Sciatic nerve (tissue), 2 donors: ENCODE results near the gene HMGCS2. TPM values are rescaled to one million over a fixed set of nuclear protein-coding genes. Genes with fewer than 3 reads are reported as not detected.

ENCODE experiments used
- ATAC-seq: fragments of 200-7000 bp; cut with Tn5 transposase; one replicate; pipeline ENCODE4 v1.9.1; 2020; ENCODE audit warnings: mild to moderate bottlenecking, moderate library complexity
- DNase-seq: peaks from one replicate; pipeline ENCODE4 v3.0.0-alpha.2; 2020; ENCODE audit warnings: low spot score
- intact Hi-C: fragments of 100-400 bp; cut with DNase I; formaldehyde crosslinking; loops from one replicate; pipeline ENCODE4 v1.14.2; 2022
- total RNA-seq: library from RNA; stranded (reverse); fragmentation: NEBNext Ultra II Directional; extraction: Animal tissue kit (Norgen Biotek cat#: 25700); gene quantifications from one replicate; pipeline ENCODE4 v1.2.1, GENCODE V29; 2021
- donor health status: DM: no; HTN: no; CAD: no.
- donor health status: DM: no; HTN: no; CAD: no.

Gene HMGCS2
- total RNA-seq, 1 donor from 2014 or later: not detected

DNA sequence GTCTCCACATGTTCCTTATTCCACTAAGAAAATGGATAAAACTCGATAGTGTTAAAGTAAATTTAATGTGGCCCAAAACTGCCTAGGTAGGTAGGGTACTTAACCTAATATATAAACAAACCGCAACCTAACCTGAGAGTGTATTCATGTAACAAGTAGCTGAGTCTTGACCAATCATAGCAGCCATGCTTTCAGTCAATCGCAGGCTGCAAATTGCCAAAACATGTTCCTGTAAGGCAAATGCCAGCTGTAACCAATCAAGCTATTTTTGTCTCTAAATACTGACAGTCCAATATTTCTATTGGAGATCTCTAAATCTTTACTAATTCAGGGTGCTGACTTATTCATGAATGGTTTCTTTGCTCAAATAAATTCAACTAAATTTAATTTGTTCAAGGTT is 3.1 kb upstream of the HMGCS2 start:
- intact Hi-C loops: no loop called here
- ATAC-seq: no peak
- no peak for DNase-seq

DNA sequence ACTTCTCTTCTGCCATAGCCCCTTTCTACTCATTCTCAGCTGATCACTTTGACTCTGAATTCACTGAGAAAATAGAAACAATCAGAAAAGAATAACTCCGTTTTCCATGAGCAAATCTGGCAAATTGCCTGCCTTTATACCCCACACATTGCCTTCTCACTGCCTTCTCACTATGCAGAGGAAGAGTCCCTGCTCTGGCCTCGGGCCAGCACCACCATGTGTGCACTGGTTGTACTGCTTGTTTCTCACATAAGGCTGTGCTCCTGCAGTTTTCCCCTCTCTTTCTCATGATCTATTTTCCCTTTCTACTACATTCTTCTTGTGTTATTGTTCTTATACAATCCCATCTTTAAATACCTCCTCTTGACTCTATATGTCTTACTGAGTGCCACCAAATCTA is 2.3 kb upstream of the HMGCS2 start:
- no peak for ATAC-seq
- intact Hi-C loops: no loop called here
- DNase-seq: no peak

DNA sequence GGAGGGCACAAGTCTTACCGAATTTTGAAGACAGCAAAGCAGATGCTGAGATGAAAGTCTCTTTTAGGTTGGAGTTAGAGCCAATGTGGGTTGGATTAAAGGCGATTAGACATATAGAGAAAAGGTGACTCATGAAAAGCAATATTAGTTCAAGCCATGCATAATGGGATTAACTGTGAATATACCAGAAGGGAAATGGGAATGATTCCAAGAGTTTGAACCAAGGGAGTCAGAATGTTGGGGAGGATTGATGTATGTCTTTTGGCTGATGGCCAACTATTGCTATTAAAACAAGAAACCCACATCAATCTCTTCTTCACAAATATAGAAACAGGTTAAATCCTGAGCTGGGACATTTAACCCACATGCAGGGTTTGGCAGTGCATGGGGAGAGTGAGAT is 1.2 kb downstream of the HMGCS2 start:
- DNase-seq: no peak
- ATAC-seq: no peak
- intact Hi-C loops: no loop called here

DNA sequence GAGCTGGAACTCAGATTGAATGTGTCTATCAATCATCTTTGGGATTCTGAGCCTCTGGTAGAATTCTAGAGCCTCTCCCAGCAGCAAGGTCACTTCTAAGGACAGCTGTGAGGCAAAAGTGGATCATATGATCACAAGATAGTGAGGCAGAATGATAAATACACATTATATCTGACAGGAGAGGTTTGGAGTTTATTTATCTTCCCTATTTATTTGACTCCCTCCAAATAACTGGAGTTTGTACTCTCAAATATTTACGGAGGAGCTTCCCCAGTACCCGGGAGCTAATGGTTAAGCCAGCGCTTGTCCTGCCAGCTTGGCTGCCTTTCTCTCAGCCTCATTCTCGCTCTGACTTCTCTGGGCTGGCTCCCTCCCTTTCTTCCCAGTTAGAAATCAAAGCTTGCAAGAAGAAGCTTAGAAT is 2.3 kb downstream of the HMGCS2 start:
- ATAC-seq (peak; percentile 50), DNase-seq (no peak)
- intact Hi-C loops: no loop called here

DNA sequence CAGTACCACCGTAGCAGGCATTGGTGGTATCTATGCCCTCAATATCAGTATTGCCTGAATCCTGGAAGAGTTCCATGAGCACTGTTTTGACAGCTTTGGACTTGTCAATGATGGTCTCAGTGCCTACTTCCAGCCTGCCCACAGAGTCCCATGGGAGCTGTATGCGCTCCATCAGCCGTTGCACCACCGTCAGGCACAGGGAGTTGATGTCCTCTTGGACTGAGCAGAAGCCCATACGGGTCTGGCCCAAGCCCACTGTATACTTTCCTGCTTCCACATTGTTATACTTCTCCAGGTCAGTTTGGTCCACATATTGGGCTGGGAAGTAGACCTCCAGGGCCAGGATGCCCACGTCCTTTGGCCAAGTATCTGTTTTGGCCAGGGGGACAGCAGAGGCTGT is 4.5 kb downstream of the HMGCS2 start:
- no peak for DNase-seq
- ATAC-seq: no peak
- intact Hi-C loops: no loop called here

DNA sequence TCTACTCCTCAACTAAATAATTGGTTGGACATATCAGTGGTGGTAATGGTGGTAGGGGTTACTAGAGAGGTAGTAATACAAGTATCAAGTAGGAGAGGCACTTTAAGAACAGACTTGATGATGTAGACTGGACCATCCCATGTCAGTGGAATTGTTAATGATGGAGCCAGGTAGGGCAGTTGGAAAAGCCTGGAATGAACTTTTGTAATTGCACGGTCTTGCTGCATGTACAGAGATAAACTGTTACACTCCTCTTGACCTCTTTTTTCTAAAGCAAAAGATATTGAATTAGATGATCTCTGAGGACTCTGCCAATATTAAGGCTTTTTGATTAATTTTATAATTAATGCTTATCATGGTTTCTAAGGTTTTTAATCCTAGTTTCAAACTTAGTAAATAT is 5.8 kb downstream of the HMGCS2 start:
- intact Hi-C loops: no loop called here
- DNase-seq: no peak
- no peak for ATAC-seq

DNA sequence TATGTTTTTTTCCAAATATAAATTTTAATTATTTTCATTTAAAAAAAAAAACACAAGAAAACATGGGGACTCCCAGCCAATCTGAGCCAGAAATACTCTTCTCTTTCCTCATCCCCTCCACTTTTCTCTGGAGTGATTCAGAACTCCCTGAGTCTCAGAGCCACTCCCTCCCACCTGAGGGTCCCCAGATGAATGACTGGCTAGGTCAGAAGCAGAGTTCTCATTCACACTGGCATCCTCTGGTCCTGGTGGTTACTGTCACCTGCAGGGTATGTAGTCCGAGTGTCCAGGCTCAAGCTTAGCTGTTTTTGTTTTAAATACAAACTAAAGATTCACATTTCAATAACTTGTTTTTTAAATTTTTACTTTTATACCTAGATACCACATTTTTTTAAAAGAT is 6.3 kb downstream of the HMGCS2 start:
- DNase-seq (no peak), ATAC-seq (no peak)
- intact Hi-C loops: no loop called here

DNA sequence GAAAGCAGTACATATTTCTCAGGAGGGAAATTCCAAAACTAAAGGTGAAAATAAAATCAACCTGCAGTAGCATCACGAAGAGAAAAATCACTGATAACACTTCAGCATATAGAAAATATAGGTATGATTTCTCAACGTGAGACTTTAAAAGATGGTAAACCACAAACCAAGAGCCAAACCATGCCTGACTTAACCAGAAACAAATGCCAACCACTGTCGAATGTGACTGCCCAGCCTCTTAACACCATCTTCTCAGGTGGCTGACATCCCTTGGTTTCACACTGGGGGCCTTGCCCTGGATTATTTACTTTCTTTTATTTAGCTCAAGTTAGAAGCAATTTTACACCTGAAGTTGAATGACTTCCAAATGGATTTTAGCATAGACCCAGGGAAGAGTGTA is 10.1 kb downstream of the HMGCS2 start:
- ATAC-seq (no peak), DNase-seq (no peak)
- intact Hi-C loops: loop anchor here (10.0 kb wide), 1 partner anchor 46 kb away; no protein-coding TSS in a partner anchor

DNA sequence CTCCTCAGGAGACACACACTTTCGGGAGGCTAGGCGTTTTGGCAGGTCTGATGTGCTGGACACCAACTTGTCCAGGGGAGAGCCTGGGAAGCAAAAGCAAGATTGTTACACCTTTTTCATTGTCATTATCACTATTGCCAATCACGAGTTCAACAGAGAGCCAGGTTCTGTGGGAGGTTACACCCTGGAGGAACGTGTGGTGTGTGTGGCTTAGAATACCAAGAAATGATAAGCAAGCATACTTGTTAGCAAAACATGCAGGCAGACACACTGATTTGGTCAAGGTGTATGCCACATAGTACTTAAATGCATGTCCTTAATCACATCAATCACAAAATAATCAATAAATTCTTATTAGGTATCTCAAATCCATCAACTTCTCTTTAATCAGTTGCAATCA is 16.1 kb downstream of the HMGCS2 start:
- no peak for DNase-seq
- intact Hi-C loops: loop anchor here (10.0 kb wide), 1 partner anchor 52 kb away; no protein-coding TSS in a partner anchor
- no peak for ATAC-seq

DNA sequence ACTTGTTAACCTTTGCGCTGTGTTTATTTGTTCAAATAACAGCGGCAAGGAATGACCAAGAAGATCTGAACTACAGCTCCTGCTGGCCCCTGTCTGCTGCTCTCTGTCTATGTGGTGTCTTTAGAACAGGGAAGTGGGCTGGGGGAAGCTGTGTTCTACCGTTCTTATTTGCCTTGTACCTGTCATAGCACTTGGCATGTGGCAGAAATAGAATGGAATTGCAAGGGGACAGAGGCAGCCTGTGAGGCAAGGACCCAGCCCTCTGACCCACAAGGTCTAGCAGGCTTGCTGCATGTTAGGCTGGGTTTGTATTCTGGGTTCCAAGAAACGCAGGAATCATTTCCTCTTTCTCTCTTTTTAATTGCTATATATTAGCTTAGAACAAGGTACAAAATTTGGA is 20.7 kb downstream of the HMGCS2 start:
- no peak for ATAC-seq
- DNase-seq: no peak
- intact Hi-C loops: no loop called here

DNA sequence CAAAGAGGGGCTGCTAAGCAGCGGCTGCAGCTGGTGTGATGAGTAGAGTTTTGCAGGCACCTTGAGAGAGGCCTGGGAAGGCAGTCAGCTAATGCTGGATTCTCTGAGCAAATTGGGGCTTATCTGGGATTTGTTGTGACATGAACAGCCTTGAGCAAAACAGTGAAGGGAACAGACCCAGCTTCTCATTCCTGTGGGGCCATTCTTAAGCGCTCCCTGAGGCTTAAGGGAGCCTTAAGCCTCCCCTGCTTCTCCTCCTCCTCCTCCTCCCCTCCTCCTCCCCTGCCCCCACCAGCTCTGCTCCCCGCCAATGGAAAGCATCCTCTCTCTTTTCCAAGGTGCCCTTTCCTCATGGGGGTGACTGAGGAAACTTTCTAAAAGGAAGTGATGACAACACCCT is 21.3 kb downstream of the HMGCS2 start:
- intact Hi-C loops: no loop called here
- no peak for DNase-seq
- ATAC-seq: no peak

DNA sequence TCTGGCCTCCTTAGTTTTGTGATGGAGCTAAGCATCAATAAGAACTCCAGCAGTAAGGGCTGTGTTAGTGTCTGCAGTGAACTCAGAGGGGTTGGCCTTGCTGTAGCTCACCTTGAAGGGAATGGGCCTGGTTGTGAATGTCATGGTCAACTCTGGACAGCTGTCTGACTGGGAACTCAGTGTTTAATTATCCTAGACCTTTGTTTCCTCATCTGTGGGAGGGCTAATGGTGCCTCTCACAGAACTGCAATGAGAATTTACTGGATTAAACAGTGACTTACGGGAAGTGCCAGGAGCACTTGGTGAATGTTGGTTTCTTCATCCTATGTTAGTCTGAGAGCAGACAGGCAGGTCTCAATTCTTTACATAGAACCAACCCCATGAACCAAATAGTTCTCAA is 23.7 kb downstream of the HMGCS2 start:
- no peak for DNase-seq
- intact Hi-C loops: no loop called here
- no peak for ATAC-seq

DNA sequence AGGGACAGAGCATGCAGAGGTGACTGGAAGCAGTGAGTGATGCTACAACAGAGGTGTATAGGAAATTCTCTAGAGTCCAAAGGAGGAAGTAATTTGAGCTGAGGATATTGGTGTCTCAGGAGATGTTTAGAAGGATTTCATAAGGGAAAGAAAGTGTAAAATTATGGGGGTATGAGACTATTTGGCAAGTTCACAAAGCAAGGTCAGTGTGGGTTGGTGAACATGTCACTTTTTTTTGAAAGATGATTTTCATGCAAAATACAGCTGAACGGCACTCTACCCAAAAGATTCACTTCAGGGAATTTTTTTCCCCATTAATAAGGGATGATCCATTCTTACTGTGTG is 24.1 kb downstream of the HMGCS2 start:
- intact Hi-C loops: no loop called here
- ATAC-seq: no peak
- no peak for DNase-seq

DNA sequence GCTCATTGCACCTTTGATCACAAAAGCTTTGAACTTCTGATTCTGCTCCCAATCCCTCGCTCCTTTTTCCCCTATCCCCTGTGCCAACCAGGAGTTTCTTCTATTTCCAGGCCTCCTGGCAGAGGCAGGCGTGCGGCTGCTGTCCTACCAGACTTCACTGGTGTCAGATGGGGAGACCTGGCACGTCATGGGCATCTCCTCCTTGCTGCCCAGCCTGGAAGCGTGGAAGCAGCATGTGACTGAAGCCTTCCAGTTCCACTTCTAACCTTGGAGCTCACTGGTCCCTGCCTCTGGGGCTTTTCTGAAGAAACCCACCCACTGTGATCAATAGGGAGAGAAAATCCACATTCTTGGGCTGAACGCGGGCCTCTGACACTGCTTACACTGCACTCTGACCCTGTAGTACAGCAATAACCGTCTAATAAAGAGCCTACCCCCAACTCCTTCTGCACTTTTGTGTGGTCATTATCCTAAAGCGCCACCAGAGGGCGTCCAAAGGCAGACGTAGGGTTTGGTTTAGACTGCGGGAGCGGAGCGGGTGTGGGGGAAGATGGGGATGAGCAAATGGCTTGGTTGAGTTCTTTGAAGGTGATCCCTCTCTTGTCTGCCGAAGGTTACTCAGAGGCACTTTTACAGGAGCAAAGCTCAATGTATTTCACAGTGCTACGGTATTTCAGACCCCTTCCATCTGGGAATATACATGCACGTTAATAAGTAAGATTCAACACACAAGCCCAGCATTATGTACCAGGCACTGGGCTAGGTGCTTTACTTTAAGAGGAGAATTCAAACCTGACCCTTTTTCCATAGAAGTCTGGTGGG is 24.7 kb downstream of the HMGCS2 start:
- ATAC-seq (peak; percentile 77), DNase-seq (peak; percentile 74)
- intact Hi-C loops: no loop called here

DNA sequence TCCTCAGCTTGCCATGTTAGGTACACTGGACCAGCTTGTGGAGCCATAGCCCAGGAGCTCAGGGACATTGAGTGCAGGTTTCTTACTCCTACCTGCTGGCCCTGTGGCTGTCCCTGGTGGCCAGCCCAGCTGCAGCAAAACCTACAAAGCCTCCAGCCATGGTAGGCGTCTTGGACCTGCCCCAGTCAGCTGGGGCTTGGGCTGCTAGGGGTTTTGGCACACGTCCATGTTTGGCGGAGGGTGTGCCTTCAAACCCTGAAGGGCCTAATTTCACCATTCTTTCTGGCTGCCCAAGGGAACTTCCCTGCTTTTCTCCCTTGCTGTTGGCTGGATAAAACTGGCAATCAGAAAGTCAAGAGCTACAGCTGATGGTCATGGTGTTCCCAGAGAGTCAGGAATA is 25.4 kb downstream of the HMGCS2 start:
- intact Hi-C loops: no loop called here
- DNase-seq (no peak), ATAC-seq (peak; percentile 6)

DNA sequence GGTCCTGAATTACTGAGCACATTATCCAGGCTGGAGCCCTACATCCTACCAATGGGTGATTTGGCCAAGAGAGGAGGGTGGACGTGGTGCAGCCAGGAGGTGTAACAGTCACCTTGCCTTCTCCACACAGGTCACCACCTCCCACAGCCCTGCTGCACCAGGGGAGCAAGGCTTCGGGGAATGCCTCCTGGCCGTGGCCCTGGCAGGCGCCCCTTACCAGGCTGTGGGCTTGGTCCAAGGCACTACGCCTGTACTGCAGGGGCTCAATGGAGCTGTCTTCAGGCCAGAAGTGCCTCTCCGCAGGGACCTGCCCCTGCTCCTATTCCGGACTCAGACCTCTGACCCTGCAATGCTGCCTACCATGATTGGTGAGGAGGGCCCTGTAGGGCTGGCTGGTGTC is 26.0 kb downstream of the HMGCS2 start:
- DNase-seq: no peak
- intact Hi-C loops: no loop called here
- no peak for ATAC-seq

DNA sequence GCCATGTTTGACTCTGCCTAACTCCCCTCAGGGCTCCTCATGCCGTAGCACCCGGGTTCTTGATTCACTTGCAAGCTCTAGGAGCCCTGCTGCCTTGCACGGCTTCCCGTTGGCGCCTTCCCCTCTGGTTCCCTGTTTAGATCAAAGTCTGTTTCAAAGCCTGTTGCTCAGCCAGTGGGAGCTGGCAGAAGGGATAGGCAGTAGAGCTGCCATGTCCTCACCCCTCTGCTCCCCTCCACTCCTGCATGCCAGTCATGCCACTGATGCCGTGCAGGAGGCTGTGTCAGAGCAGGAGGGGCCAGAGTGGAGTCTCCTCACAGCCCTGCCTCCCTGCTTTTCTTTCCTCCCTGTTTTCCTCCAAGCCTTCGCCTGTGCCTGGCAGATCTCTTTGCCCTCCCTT is 26.5 kb downstream of the HMGCS2 start:
- intact Hi-C loops: no loop called here
- DNase-seq: no peak

DNA sequence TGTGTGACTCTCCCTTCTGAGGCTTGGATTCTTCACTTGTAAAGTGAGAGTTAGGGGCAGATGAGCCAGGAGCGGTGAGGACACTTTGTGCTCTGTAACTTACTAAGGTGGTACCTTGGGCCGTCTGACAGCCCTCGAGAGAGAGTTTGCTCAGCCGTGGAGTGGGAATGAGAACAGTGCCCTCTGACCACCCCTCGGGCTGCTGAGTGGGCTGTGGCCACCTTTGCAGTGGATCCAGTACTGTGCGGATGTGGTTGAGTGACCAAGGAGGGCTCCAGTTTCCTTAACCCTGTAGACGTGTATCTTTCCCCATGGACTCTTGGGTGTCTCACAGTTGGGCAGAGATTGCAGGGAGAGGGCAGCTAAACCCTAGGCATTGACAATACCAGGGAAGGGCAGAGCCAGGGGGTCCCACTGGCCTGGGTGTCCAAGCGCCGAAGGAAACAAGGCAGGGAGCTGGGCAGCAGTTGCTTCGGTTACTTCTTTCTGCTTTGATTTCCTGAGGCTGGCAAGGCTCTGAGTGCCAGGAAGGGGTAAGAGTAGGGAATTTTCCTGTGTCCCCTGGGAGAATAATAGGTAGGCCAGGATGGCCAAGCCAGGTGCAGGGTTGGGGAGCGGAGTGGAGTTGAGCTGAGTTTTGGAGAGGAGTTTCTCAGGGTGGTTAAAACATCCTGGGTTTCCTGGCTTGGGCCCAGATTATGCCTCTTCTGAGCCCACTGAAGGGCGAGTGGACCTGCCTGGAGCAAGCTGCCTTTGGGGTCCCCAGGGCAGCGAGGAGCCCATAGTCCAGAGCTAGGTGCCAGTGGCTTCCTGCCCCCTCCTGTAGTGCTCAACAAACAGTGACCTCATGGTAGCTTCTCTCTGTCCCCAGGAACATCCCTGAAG is 27.6 kb downstream of the HMGCS2 start:
- ATAC-seq (no peak), DNase-seq (no peak)
- intact Hi-C loops: no loop called here

More for the DNA sequence above, 26.5 kb downstream of the HMGCS2 start:
- ATAC-seq: no peak

DNA sequence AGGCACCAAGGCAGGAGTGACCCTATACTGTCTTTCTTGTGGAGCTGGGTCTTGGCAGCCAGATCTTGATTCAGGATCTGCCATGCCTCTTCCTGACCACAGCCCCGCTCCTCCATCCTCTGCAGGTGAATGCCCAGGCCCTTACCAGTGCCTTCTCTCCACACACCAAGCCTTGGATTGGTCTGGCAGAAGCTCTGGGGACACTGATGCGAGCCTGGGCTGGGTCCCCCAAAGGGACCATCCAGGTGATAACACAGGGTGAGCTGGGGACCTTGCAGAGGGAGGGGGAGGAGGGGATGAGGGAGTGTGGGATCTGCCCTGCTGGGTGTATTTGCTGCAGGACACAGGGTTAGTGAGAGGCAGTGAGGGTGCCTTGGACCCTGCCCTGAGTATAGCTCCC is 28.4 kb downstream of the HMGCS2 start:
- ATAC-seq: no peak
- no peak for DNase-seq
- intact Hi-C loops: no loop called here

DNA sequence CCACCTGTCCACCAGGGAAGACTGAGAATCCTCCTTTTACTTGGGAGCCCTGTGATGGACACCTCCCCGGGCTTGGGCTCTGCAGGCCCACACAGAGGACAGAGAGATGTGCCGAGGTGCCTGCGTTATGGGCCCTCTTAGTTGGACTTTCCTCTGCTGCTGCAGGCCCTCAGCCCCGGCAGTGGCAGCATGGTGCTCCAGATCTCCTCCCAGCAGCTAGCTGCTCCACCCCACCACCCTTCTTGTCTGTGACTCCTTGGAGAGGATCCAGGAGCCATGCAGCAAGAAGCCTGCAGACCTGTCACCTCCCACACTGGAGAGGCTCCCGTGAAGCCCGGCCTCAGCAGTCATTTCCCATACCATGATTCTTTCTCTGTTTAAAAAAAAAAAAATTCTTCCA is 29.6 kb downstream of the HMGCS2 start:
- ATAC-seq (no peak), DNase-seq (no peak)
- intact Hi-C loops: no loop called here
